Measurements from ENCODE around the gene TMUB1.

Gene TMUB1

DNA sequence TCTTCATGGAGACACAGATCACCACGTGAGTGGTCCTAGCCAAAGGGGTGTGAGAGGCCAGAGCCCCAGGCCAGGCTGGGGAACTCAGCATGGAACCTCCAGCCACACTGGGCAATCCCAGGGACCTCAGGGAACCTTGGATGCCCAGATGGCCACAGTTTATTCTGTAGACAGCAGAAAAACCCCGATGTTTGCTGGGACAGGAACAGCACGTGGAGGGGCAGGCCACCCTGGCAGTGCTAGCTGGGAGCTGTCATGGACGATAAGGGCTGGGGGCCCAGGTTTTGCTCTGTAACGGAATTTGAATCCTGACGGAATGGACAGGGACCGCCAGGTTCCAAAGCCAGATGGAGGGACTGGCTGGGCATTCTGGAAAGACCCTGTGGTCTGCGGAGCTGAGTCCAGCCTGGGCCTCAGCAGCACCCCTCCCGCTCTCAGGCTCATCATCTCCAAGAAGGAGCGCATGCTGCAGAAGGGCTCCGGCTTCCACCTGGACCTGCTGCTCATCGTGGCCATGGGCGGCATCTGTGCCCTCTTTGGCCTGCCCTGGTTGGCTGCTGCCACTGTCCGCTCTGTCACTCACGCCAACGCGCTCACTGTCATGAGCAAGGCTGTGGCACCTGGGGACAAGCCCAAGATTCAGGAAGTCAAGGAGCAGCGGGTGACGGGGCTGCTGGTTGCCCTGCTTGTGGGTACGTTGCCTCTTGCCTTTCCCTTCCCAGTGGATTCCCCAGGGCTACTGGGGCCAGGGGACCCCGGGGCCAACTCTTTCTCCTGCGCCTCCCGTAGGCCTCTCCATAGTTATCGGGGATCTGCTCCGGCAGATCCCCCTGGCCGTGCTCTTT, 8.3 kb downstream of the TMUB1 start:
- H3K4me3 ChIP-seq (ENCODE audit: low read depth, low read length): no peak overlapping the region
- no peak for DNase-seq (ENCODE audit: low read depth)
- TF ChIP-seq, protein P1, sequence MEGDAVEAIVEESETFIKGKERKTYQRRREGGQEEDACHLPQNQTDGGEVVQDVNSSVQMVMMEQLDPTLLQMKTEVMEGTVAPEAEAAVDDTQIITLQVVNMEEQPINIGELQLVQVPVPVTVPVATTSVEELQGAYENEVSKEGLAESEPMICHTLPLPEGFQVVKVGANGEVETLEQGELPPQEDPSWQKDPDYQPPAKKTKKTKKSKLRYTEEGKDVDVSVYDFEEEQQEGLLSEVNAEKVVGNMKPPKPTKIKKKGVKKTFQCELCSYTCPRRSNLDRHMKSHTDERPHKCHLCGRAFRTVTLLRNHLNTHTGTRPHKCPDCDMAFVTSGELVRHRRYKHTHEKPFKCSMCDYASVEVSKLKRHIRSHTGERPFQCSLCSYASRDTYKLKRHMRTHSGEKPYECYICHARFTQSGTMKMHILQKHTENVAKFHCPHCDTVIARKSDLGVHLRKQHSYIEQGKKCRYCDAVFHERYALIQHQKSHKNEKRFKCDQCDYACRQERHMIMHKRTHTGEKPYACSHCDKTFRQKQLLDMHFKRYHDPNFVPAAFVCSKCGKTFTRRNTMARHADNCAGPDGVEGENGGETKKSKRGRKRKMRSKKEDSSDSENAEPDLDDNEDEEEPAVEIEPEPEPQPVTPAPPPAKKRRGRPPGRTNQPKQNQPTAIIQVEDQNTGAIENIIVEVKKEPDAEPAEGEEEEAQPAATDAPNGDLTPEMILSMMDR (IDR thresholded peaks at IDR 0.05; ENCODE audit: control insufficient read depth, extremely low read depth, insufficient read depth): no peak

DNA sequence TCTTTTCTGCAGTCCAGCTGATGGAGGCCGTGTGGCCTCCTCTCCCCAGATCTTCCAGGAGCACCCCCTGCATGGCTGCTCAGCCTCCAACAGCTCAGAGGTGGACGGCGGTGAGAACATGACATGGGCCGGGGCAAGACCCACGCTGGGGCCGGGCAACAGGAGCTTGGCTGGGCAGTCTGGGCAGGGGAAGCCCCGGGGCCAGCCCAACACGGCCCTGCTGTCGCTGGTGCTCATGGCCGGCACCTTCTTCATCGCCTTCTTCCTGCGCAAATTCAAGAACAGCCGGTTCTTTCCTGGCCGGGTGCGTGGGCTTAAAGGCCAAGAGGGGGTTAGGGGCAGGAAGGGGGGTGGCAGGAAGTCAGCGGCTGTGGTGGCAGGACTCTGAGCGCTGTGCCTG, 9.3 kb downstream of the TMUB1 start:
- TF ChIP-seq, protein P1 (IDR thresholded peaks at IDR 0.05; ENCODE audit: control insufficient read depth, extremely low read depth, insufficient read depth): no peak
- DNase-seq (ENCODE audit: low read depth): no peak
- no peak overlapping the region for H3K4me3 ChIP-seq (ENCODE audit: low read depth, low read length)

DNA sequence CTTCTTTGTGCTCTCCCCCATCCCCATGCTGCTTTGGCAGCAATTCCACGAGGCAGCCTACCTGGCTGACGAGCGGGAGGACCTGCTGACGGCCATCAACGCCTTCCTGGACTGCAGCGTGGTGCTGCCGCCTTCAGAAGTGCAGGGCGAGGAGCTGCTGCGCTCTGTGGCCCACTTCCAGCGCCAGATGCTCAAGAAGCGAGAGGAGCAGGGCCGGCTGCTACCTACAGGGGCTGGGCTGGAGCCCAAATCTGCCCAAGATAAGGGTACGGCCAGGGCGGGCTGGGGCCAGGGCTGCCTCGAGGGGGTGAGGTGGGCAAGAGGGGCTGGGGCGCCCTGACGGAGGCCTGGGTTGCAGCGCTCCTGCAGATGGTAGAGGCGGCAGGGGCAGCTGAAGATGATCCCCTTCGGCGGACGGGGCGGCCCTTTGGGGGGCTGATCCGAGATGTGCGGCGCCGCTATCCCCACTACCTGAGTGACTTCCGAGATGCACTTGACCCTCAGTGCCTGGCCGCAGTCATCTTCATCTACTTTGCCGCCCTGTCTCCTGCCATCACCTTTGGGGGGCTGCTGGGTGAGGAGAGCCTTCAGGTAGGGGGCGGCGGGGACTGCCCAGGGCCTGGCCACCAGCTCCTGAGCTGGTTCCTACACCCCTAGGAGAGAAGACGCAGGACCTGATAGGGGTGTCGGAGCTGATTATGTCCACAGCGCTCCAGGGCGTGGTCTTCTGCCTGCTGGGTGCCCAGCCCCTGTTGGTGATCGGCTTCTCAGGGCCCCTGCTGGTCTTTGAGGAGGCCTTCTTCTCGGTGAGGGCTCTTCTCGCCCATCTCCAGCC, 12.0 kb downstream of the TMUB1 start:
- TF ChIP-seq, protein P1 (IDR thresholded peaks at IDR 0.05; ENCODE audit: control insufficient read depth, extremely low read depth, insufficient read depth): no peak
- DNase-seq (ENCODE audit: low read depth): no peak

DNA sequence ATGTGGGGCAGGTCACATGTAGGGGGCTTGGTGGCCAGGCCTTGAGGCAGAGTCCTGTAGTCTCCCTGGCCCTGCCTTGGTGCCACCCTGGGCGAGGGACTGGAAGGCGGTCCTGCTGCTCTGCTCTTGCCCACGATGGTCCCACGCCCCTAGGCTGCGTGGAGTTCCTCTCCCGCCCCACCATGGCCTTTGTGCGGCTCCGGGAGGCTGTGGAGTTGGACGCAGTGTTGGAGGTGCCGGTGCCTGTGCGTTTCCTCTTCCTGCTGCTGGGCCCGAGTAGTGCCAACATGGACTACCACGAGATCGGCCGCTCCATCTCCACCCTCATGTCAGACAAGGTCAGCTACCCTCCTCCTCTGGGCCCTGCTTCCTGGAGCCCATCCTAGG, 12.7 kb downstream of the TMUB1 start:
- TF ChIP-seq, protein P1 (IDR thresholded peaks at IDR 0.05; ENCODE audit: control insufficient read depth, extremely low read depth, insufficient read depth): no peak
- DNase-seq (ENCODE audit: low read depth): no peak
- no peak overlapping the region for H3K4me3 ChIP-seq (ENCODE audit: low read depth, low read length)

More for the DNA sequence above, 12.0 kb downstream of the TMUB1 start:
- H3K4me3 ChIP-seq (ENCODE audit: low read depth, low read length): no peak overlapping the region

DNA sequence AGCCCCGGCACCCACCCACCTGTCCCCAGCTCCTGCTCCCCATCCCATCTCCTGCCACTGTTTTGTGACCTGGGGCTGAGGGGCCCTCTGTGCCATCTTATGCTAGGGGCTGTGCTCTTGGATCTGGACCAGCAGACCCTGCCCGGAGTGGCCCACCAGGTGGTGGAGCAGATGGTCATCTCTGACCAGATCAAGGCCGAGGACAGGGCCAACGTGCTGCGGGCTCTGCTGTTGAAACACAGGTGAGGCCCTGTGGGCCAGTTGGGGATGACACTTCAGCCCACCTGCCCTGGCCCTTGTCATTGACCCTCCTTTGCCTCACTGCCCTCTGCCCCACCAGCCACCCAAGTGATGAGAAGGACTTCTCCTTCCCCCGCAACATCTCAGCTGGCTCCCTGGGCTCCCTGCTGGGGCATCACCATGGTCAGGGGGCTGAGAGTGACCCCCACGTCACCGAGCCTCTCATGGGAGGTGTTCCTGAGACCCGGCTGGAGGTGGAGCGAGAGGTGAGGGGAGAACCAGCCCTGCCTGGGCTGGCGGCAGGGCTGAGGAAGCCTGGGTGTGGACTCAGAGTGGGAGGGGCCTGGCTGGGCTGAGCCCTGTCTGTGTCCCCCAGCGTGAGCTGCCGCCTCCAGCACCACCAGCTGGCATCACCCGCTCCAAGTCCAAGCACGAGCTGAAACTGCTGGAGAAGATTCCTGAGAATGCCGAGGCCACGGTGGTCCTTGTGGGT, 13.3 kb downstream of the TMUB1 start:
- no peak for DNase-seq (ENCODE audit: low read depth)
- H3K4me3 ChIP-seq (ENCODE audit: low read depth, low read length): no peak overlapping the region
- TF ChIP-seq, protein P1 (IDR thresholded peaks at IDR 0.05; ENCODE audit: control insufficient read depth, extremely low read depth, insufficient read depth): no peak

DNA sequence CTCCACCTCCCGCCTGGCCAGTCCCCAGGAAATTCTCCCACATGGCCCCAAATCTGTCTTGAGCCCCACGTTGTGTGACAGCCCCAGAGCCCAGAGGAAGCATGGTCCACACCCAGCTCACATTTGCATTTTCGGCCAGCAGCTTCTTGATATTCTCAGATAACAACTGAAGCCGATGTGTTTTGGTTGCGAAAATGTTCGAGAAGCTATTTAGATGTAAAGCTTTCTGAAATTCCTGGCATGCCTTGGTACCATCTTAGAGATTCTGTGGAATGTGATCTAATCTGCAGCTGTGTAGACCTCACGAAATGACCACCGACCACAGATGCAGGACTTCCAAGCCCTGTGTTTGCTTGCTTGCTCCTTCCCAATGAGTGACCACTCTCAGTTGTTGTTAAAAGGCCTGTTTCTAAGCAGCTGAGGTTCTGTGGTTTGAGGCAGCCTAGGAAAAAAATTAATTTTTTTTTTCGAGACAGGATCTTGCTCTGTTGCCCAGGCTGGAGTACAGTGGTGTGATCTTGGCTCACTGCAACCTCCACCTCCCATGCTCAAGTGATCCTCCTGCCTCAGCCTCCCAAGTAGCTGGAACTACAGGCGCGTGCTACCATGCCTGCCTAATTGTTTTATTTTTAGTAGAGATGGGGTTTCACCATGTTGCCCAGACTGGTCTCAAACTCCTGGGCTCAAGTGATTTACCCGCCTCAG, 15.1 kb downstream of the TMUB1 start:
- TF ChIP-seq, protein P1 (IDR thresholded peaks at IDR 0.05; ENCODE audit: control insufficient read depth, extremely low read depth, insufficient read depth): no peak

More for the DNA sequence above, 15.1 kb downstream of the TMUB1 start:
- no peak for DNase-seq (ENCODE audit: low read depth)
- H3K4me3 ChIP-seq (ENCODE audit: low read depth, low read length): no peak overlapping the region
